Measurements from ENCODE around the gene LRRC56.

Gene LRRC56

DNA sequence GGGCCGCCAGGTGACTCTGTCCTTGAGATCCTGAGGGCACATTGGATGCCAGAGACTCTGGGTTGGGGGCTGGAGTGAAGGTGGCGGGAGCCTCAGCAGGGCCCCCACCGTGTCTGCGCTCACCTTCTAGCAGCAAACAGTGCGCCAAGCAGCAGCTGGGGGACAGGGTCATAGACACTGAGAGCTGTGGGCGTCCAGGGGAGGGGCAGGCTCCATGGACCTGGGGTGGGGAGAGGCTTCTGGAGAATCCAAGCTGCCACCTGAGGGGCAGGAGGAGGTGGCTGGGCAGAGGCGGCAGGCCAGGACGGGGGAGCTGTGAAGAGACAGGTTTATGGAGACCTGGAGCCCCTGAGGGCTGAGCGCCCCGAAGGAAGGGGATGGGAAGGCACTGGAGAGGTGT, 47.0 kb downstream of the LRRC56 start:
- FAIRE-seq (no peak), DNase-seq (ENCODE audit: insufficient read length, low spot score) (no peak)
- TF ChIP-seq POLR2A (IDR thresholded peaks at IDR 0.05; ENCODE audit: low read depth, low read length): no peak

DNA sequence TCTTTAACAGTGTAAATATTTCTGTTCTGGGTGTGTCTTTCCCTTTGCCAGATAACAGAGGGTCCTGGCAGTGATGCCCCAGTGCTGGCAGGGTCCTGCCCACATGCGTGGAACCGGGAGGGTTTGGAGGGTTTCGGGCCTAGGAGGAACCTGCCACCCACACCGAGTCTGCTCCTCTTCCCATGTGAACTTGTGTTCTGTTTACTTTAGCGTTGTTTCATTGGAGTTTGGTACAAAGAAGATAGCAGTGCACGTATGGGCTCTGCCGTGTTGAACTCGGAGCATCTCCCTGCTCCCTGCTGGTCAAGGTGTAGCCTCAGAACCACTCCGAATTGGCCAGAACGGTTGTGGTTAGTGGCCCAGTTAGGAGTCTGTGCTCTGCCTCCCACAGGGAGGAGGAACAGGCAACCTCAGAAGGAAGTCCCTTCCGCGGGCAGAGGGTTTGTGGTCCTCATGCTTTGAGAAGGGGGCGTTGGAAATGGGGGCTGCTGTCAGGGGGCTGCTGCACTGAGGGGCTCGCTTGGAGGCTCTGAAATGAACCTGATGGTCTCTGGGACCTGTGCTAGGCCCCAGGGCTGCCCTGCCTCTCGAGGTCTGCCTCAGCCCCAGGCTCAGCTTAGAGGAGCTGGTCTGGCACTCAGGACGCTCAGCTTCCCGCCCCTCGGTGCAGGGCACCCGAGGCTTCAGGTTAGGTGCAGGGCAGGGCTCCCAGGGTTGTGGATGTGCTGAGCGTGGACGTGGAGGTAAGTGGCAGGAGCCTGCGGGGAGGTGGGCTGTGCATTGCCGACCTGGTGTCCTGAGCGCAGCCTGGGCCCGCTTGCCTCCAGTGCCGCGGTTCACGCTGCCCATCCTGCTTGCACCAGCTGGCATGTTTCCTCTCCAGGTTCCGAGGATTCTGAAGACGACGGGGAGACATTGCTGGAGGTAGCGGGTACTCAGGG, 49.3 kb downstream of the LRRC56 start:
- DNase-seq (ENCODE audit: insufficient read length, low spot score): no peak
- TF ChIP-seq POLR2A (IDR thresholded peaks at IDR 0.05; ENCODE audit: low read depth, low read length): no peak
- FAIRE-seq: no peak

GRCh38 chr11:587546-587945, 50.2 kb downstream of the LRRC56 start:
- FAIRE-seq: no peak
- no peak for TF ChIP-seq POLR2A (IDR thresholded peaks at IDR 0.05; ENCODE audit: low read depth, low read length)
- DNase-seq (ENCODE audit: insufficient read length, low spot score): no peak

- DNase-seq (ENCODE audit: insufficient read length, low spot score) (peak; percentile 71), FAIRE-seq (no peak)
- no peak for TF ChIP-seq POLR2A (IDR thresholded peaks at IDR 0.05; ENCODE audit: low read depth, low read length)
These were observed 50.7 kb downstream of the LRRC56 start for GRCh38 chr11:587978-588380.

- FAIRE-seq (no peak), DNase-seq (ENCODE audit: insufficient read length, low spot score) (no peak)
- TF ChIP-seq POLR2A (IDR thresholded peaks at IDR 0.05; ENCODE audit: low read depth, low read length): no peak
These were observed 52.5 kb downstream of the LRRC56 start for GRCh38 chr11:589798-590197.

DNA sequence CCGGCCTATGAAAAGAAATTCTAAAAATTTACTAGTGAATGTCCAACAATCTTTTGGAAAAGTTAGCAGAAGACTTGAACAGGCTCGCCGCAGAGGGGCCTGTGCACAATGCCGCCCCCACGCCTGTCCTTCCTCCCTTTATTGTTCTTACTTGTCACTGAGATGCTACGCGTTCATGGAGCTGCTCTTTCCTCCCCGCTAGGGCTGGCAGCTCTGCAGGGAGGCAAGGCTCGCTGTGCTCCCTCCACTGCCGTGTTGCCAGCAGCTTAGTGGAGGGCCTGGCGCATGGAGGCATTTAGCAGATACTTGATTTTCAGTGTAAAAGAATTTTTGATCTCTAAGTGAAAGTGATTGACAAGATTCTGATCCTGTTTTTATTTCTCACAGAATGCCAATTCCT, 53.7 kb downstream of the LRRC56 start:
- FAIRE-seq: no peak
- TF ChIP-seq POLR2A (IDR thresholded peaks at IDR 0.05; ENCODE audit: low read depth, low read length): no peak
- no peak for DNase-seq (ENCODE audit: insufficient read length, low spot score)

GRCh38 chr11:592501-592900, 55.2 kb downstream of the LRRC56 start:
- DNase-seq (ENCODE audit: insufficient read length, low spot score) (no peak), FAIRE-seq (no peak)
- no peak for TF ChIP-seq POLR2A (IDR thresholded peaks at IDR 0.05; ENCODE audit: low read depth, low read length)

GRCh38 chr11:592918-593317, 55.6 kb downstream of the LRRC56 start:
- DNase-seq (ENCODE audit: insufficient read length, low spot score) (no peak), FAIRE-seq (no peak)
- TF ChIP-seq POLR2A (IDR thresholded peaks at IDR 0.05; ENCODE audit: low read depth, low read length): 0 out of 2 replicates have a peak, but pooled peaks have one; percentile 6

DNA sequence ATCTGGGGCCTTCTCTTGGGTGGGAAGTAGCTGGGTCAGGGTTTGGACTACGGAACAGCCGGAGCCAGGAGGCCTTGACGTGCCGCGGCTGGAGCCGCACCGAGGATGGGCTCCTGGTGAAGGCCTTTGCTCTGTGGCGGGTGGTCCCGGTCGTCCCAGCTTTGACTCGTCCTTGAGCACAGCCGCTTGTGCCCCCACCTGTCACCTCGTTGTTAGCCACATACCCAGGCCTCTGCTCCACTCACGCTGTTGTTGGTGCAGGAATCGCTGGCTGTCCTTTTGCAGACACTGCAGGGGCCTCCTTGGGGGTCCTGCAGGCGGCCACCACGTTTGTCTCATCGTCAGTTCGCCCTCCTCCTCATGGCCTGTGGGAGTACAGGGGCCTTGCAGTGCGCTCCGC, 56.0 kb downstream of the LRRC56 start:
- TF ChIP-seq POLR2A (IDR thresholded peaks at IDR 0.05; ENCODE audit: low read depth, low read length): no peak
- FAIRE-seq: no peak

GRCh38 chr11:595400-595799, 58.1 kb downstream of the LRRC56 start:
- FAIRE-seq (no peak), DNase-seq (ENCODE audit: insufficient read length, low spot score) (no peak)
- no peak for TF ChIP-seq POLR2A (IDR thresholded peaks at IDR 0.05; ENCODE audit: low read depth, low read length)

More for the DNA sequence above, 56.0 kb downstream of the LRRC56 start:
- DNase-seq (ENCODE audit: insufficient read length, low spot score): no peak

- DNase-seq (ENCODE audit: insufficient read length, low spot score) (no peak), FAIRE-seq (no peak)
- TF ChIP-seq POLR2A (IDR thresholded peaks at IDR 0.05; ENCODE audit: low read depth, low read length): no peak
These were observed 59.0 kb downstream of the LRRC56 start for GRCh38 chr11:596374-596773.

- FAIRE-seq (no peak), DNase-seq (ENCODE audit: insufficient read length, low spot score) (no peak)
- TF ChIP-seq POLR2A (IDR thresholded peaks at IDR 0.05; ENCODE audit: low read depth, low read length): no peak
These were observed 59.9 kb downstream of the LRRC56 start for GRCh38 chr11:597166-597725.

DNA sequence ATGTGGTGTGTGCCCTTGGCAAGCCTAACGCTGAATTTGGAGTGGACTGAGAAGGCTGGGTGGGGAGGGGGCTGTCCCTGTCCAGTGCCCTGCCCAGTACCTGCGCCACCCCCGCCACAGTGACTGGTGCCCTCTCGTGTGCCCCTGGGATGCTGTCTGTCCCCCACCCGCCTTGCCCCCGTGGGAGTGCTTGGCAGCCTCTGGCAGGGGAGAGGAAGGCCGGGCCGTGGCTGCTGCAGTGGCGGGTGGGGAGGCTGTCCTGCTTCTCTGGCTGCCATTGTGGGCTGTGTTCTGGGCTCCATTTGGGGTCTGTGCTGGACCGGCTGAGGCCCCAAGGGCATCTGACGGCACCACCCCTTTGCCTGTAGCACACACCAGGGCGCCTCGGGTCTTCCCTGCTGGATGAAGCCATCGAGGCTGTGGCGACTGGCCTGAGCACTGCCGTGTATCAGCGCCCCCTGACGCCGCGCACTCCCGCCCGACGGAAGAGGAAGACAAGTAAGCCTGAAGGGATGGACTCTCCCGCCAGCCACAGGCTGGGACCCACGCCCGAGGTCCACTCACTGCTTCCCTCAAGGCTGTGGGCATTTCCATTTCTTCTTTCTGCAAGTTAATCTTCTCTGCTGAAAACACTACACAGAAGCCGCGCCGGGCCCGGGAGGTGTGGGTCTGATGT, 60.8 kb downstream of the LRRC56 start:
- TF ChIP-seq POLR2A (IDR thresholded peaks at IDR 0.05; ENCODE audit: low read depth, low read length): no peak
- DNase-seq (ENCODE audit: insufficient read length, low spot score) (no peak), FAIRE-seq (no peak)

- TF ChIP-seq POLR2A (IDR thresholded peaks at IDR 0.05; ENCODE audit: low read depth, low read length): no peak
- DNase-seq (ENCODE audit: insufficient read length, low spot score) (no peak), FAIRE-seq (no peak)
These were observed 64.4 kb downstream of the LRRC56 start for GRCh38 chr11:601573-602245.

All from H54 (cell line).